VCaP (cell line): ENCODE data around the gene GNRHR.
"Not testable (repeated sequence)": the region's sequence is repeated elsewhere in the genome, so short reads cannot be mapped to it uniquely, and the experiment has no call there.

Experiments
- H3K27ac ChIP-seq: fragments of 450-650 bp; 2 replicates; pipeline ENCODE4 v1.5.1; 2017
- TF ChIP-seq, protein P1 (sequence below): fragments of 450-650 bp; conservative IDR thresholded peaks from 2 replicates; pipeline ENCODE4 v1.5.1; 2017; ENCODE audit warnings: mild to moderate bottlenecking, moderate library complexity

The GNRHR gene

DNA sequence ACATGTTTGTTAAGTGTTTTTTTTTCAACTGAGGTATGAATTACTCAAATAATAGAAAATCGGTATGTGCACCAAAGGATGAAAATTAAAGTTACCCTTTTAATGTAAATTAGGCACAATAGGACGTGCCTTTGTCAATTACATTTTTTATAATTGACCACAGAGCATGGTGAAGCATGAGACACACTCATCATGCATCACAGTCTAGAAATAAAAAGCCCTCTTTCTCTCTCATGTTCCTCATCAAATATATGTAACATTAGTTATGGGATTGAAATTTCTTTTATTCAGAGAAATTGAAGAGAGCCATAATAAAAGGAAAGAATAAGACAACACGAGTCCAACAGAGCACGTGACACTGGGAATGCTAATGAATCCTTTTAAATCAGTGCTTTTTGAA is 3.5 kb downstream of the GNRHR start:
- TF ChIP-seq, protein P1, sequence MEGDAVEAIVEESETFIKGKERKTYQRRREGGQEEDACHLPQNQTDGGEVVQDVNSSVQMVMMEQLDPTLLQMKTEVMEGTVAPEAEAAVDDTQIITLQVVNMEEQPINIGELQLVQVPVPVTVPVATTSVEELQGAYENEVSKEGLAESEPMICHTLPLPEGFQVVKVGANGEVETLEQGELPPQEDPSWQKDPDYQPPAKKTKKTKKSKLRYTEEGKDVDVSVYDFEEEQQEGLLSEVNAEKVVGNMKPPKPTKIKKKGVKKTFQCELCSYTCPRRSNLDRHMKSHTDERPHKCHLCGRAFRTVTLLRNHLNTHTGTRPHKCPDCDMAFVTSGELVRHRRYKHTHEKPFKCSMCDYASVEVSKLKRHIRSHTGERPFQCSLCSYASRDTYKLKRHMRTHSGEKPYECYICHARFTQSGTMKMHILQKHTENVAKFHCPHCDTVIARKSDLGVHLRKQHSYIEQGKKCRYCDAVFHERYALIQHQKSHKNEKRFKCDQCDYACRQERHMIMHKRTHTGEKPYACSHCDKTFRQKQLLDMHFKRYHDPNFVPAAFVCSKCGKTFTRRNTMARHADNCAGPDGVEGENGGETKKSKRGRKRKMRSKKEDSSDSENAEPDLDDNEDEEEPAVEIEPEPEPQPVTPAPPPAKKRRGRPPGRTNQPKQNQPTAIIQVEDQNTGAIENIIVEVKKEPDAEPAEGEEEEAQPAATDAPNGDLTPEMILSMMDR = no peak

DNA sequence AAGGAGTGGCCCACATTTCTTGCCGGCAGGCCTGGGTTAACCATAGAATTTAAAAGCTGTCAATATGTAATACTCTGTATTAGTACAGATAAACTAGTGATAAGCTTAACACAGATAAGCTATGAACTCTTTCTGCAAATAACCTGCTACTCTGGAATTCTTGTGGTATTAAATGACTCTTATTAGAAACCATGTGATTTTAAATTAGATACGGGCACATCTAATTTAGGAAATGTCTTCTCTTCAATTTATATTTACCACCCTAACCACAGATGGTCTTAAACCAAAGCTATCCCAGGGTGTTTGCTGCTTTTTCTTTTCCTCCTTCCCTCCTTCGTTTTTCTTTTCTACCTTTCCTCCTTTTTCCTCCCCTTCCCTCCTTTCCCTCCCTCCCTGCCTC is 4.9 kb downstream of the GNRHR start:
- TF ChIP-seq, protein P1 = no peak
- H3K27ac ChIP-seq = no peak overlapping the region

More for the DNA sequence above, 3.5 kb downstream of the GNRHR start:
- no peak overlapping the region for H3K27ac ChIP-seq

DNA sequence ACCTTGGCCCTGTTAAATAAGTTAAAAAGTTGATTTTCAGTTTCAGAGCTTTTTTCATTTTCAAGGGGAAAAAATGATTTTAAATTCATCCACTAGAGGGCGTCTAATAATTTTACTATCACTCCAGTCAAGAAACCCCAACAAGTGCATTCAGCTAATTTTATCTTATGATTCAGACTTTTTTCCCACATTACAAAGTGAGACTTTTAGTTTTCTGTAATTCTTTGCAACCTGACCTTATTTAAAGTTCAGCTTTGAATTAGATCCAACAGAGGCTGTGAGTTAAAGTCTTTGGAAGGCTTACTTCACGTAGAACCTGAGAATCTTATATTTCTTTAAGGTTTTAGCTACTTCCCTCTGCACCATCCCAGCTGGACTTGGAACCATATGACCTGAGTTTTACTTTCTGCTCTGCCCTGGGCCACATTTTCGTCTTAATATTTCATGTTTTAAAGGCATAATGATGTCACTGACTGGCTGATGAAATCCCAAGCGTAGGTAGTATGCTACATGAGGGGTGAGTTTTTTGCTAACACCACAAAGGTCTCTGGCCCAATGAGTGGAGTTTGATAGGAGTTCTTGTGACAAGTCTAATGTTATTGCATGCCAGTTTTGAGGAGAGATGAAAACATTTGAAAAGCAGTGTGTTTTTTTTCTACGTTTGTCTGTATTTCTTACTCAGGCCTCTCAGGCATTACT is 7.2 kb downstream of the GNRHR start:
- H3K27ac ChIP-seq = no peak overlapping the region

DNA sequence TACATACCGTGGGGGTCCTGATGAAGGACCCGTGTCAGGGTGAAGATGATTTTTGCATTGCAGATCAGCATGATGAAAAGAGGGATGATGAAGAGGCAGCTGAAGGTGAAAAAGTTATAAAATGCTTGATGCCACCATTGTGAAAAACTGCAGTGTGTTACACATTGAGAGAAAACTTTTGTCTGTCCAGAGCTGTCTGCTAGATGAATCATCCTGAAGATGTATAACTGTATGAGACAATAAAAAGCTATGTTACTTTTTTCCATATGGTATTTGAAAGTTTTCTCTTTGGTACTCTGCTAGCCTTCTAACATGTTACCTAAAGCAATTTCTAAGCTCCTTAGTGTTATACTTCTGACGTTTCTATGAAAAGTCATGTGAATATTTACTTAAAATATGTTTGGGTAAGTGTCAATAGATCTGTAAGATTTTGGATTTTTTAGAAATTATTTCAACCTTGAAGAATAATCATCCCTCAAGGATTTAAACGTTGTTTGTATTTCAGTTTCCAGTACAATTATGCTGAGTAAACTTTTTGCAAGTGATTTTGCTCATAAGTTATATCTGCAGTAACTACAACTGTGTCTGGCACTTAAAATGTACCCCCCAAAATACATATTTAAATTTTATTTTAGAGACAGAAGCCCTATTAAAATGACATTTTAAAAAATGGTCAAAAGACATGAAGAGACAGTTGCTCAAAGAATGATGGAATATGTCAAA is 9.5 kb downstream of the GNRHR start:
- H3K27ac ChIP-seq = no peak overlapping the region
- TF ChIP-seq, protein P1 = no peak

More for the DNA sequence above, 7.2 kb downstream of the GNRHR start:
- TF ChIP-seq, protein P1 = peak; percentile 89

GRCh38 chr4:67743194-67743593 is 11.0 kb downstream of the GNRHR start:
- no peak overlapping the region for H3K27ac ChIP-seq
- TF ChIP-seq, protein P1 = no peak

GRCh38 chr4:67736262-67736661 is 17.9 kb downstream of the GNRHR start:
- TF ChIP-seq, protein P1 = no peak

GRCh38 chr4:67735325-67735724 is 18.9 kb downstream of the GNRHR start:
- TF ChIP-seq, protein P1 = no peak
- no peak overlapping the region for H3K27ac ChIP-seq

More at GRCh38 chr4:67736262-67736661, 17.9 kb downstream of the GNRHR start:
- no peak overlapping the region for H3K27ac ChIP-seq

GRCh38 chr4:67730511-67730910 is 23.7 kb downstream of the GNRHR start:
- H3K27ac ChIP-seq = not testable (repeated sequence)
